H1 (cell line): ENCODE measurements around the gene TFCP2L1. TPM values are rescaled to one million over a fixed set of nuclear protein-coding genes. Genes with fewer than 3 reads are reported as not detected.

Experiments
- CTCF ChIA-PET: fragments of 300-600 bp; sonication (Branson Sonifier 250); formaldehyde crosslinking; loops from one replicate; lab custom pipeline; 2021; ENCODE audit not compliant: partially characterized antibody; lab: Charles Lee
- POLR2A ChIA-PET: fragments of 300-600 bp; sonication (Branson Sonifier 250); formaldehyde crosslinking; loops from one replicate; lab custom pipeline; 2021; ENCODE audit warnings: inconsistent platforms; ENCODE audit not compliant: partially characterized antibody; lab: Charles Lee
- DNase-seq, 2 experiments: peaks; one replicate each; pipeline versions ENCODE4 v3.0.0 to v3.0.0-alpha.2; 2010 to 2022; ENCODE audit warnings: low spot score in 2 of 2, low read depth in 1 of 2, mixed read lengths in 1 of 2
- FAIRE-seq: peaks from 2 replicates; lab custom pipeline; 2011; peaks lifted over from hg19 to GRCh38; lab: Jason Lieb, UNC
- H2AFZ ChIP-seq: 2 replicates; pipeline ENCODE4 v1.8.1; 2012; ENCODE audit warnings: low read length, inconsistent platforms
- H2AK5ac ChIP-seq: 2 replicates; pipeline ENCODE4 v1.6.1; 2013; ENCODE audit warnings: low read depth, low read length
- H2BK120ac ChIP-seq: replicated peaks from 2 replicates; pipeline ENCODE3; 2013; ENCODE audit warnings: low read depth, low read length, inconsistent platforms
- H2BK12ac ChIP-seq: 2 replicates; pipeline ENCODE4 v1.6.1; 2013; ENCODE audit warnings: low read depth, low read length
- H2BK15ac ChIP-seq: 2 replicates; pipeline ENCODE4 v1.6.1; 2013; ENCODE audit warnings: low read length
- H2BK20ac ChIP-seq: 2 replicates; pipeline ENCODE4 v1.6.1; 2013; ENCODE audit warnings: low read length
- H2BK5ac ChIP-seq: 2 replicates; pipeline ENCODE4 v1.6.1; 2013; ENCODE audit warnings: low read depth, low read length
- H3K14ac ChIP-seq: 2 replicates; pipeline ENCODE4 v1.6.1; 2013; ENCODE audit warnings: inconsistent platforms; ENCODE audit not compliant: insufficient read length
- H3K18ac ChIP-seq: 2 replicates; pipeline ENCODE4 v1.6.1; 2013; ENCODE audit warnings: low read length; ENCODE audit errors: extremely low read depth
- H3K23ac ChIP-seq: 2 replicates; pipeline ENCODE4 v1.6.1; 2013; ENCODE audit warnings: inconsistent platforms; ENCODE audit not compliant: insufficient read length
- H3K23me2 ChIP-seq: 2 replicates; pipeline ENCODE4 v1.6.1; 2013; ENCODE audit warnings: low read depth, low read length
- H3K27ac ChIP-seq: 2 replicates; pipeline ENCODE4 v1.6.1; 2011; ENCODE audit warnings: low read depth, low read length, inconsistent platforms
- H3K27me3 ChIP-seq, 4 experiments: replicated peaks in 1 of 4; 1 replicate in 1 of 4; 2 replicates in 3 of 4; pipeline versions ENCODE4 v1.6.1 to v1.8.1; 2011 to 2013; ENCODE audit warnings: low read length in 3 of 4, mild to moderate bottlenecking in 3 of 4, inconsistent platforms in 2 of 4, mixed read lengths in 2 of 4, moderate library complexity in 1 of 4; ENCODE audit not compliant: control insufficient read depth in 3 of 4, insufficient read depth in 3 of 4; ENCODE audit errors: extremely low read depth in 1 of 4
- H3K36me3 ChIP-seq, 4 experiments: 2 replicates each; pipeline versions ENCODE4 v1.6.1 to v1.8.1; 2011 to 2013; ENCODE audit warnings: mild to moderate bottlenecking in 4 of 4, low read length in 3 of 4, moderate library complexity in 2 of 4, control low read depth in 1 of 4, inconsistent platforms in 1 of 4; ENCODE audit not compliant: insufficient read depth in 4 of 4, control insufficient read depth in 2 of 4
- H3K4ac ChIP-seq: replicated peaks from 2 replicates; pipeline ENCODE3; 2013; ENCODE audit warnings: low read length, low read depth, mixed read lengths, inconsistent platforms; ENCODE audit not compliant: insufficient read length
- H3K4me1 ChIP-seq, 4 experiments: replicated peaks in 1 of 4; 1 replicate in 1 of 4; 2 replicates in 3 of 4; pipeline versions ENCODE4 v1.6.1 to v1.8.1; 2011 to 2013; ENCODE audit warnings: low read length in 3 of 4, inconsistent platforms in 2 of 4, mixed read lengths in 1 of 4; ENCODE audit not compliant: insufficient read depth in 4 of 4, control insufficient read depth in 3 of 4
- H3K4me2 ChIP-seq, 2 experiments: 2 replicates each; pipeline versions ENCODE4 v1.6.1 to v1.8.1; 2011 to 2013; ENCODE audit warnings: low read depth in 2 of 2, low read length in 2 of 2, control low read depth in 1 of 2, inconsistent platforms in 1 of 2, mild to moderate bottlenecking in 1 of 2; ENCODE audit not compliant: insufficient read depth in 1 of 2
- H3K4me3 ChIP-seq, 4 experiments: fragments of 200-600, 300-600 bp in 1 of 4; sonication (generic), shearing (Covaris generic), sonication (Bioruptor Twin) in 1 of 4; 2 replicates each; pipeline versions ENCODE4 v1.5.1 to v1.8.1; 2011 to 2016; ENCODE audit warnings: low read length in 4 of 4, low read depth in 3 of 4, control low read depth in 2 of 4, inconsistent platforms in 2 of 4, mild to moderate bottlenecking in 2 of 4, mixed read lengths in 1 of 4, moderate library complexity in 1 of 4; ENCODE audit not compliant: insufficient read depth in 2 of 4; ENCODE audit errors: extremely low read depth in 1 of 4
- H3K56ac ChIP-seq: replicated peaks from 2 replicates; pipeline ENCODE3; 2013; ENCODE audit warnings: low read depth, mild to moderate bottlenecking, mixed read lengths, low read length, inconsistent platforms; ENCODE audit not compliant: insufficient read length
- H3K79me1 ChIP-seq: 2 replicates; pipeline ENCODE4 v1.6.1; 2013; ENCODE audit warnings: low read depth, low read length, control low read depth
- H3K79me2 ChIP-seq, 2 experiments: 2 replicates each; pipeline versions ENCODE4 v1.6.1 to v1.8.1; 2012 to 2013; ENCODE audit warnings: low read length in 2 of 2, mild to moderate bottlenecking in 2 of 2, inconsistent platforms in 1 of 2; ENCODE audit not compliant: insufficient read depth in 2 of 2, control insufficient read depth in 1 of 2
- H3K9ac ChIP-seq, 4 experiments: replicated peaks in 1 of 4; 1 replicate in 1 of 4; 2 replicates in 3 of 4; pipeline versions ENCODE4 v1.6.1 to v1.8.1; 2011 to 2013; ENCODE audit warnings: low read depth in 3 of 4, low read length in 3 of 4, control low read depth in 2 of 4, mild to moderate bottlenecking in 2 of 4, moderate library complexity in 2 of 4, inconsistent platforms in 1 of 4; ENCODE audit errors: extremely low read depth in 1 of 4
- H3K9me3 ChIP-seq, 2 experiments: 2 replicates each; pipeline versions ENCODE4 v1.6.1 to v1.8.1; 2012 to 2013; ENCODE audit warnings: mild to moderate bottlenecking in 2 of 2, moderate library complexity in 2 of 2, control low read depth in 1 of 2, inconsistent platforms in 1 of 2, low read depth in 1 of 2, low read length in 1 of 2, mixed read lengths in 1 of 2; ENCODE audit not compliant: insufficient read depth in 2 of 2
- H4K20me1 ChIP-seq, 2 experiments: replicated peaks in 1 of 2; 2 replicates each; pipeline versions ENCODE3 to v1.8.1; 2011 to 2013; ENCODE audit warnings: inconsistent platforms in 2 of 2, low read length in 2 of 2, mild to moderate bottlenecking in 1 of 2; ENCODE audit not compliant: insufficient read depth in 2 of 2, control insufficient read depth in 1 of 2
- H4K5ac ChIP-seq: 2 replicates; pipeline ENCODE4 v1.6.1; 2013; ENCODE audit warnings: low read length, low read depth, mixed read lengths, inconsistent platforms; ENCODE audit not compliant: insufficient read length
- H4K8ac ChIP-seq: 2 replicates; pipeline ENCODE4 v1.8.0; 2013; ENCODE audit warnings: mild to moderate bottlenecking, moderate library complexity, low read length, inconsistent platforms; ENCODE audit not compliant: insufficient read depth; ENCODE audit errors: extremely low read depth
- H4K91ac ChIP-seq: replicated peaks from 2 replicates; pipeline ENCODE3; 2013; ENCODE audit warnings: low read length, mixed read lengths, inconsistent platforms; ENCODE audit not compliant: insufficient read length
- CBX8 ChIP-seq: fragments of 300-800, 300-1000 bp; sonication (generic); IDR thresholded peaks from 2 replicates; pipeline ENCODE4 v1.7.1; 2016; ENCODE audit warnings: low read depth, low read length, borderline replicate concordance
- WGBS, 2 experiments: shearing (Covaris generic) in 1 of 2; methylation state at CpG; one replicate each; pipeline versions ENCODE4 v1.1.6 to v1.1.7; 2013 to 2015; ENCODE audit warnings: low lambda C conversion rate in 2 of 2, mixed read lengths in 2 of 2, inconsistent platforms in 1 of 2, low coverage in 1 of 2, missing lambda C conversion rate in 1 of 2; ENCODE audit not compliant: insufficient replicate concordance in 2 of 2, insufficient coverage in 1 of 2, insufficient read length in 1 of 2; ENCODE audit errors: extremely low coverage in 1 of 2, missing lambda C conversion rate in 1 of 2; 5-methylcytosine and 5-hydroxymethylcytosine counted together
- polyA plus RNA-seq, 7 experiments: library from polyadenylated mRNA; depleted of rRNA in 3 of 7; stranded (reverse) in 5 of 7; unstranded in 2 of 7; fragments of >200 nt in 5 of 7; fragments of 200-250 nt in 2 of 7; gene quantifications; 1 replicate in 5 of 7; 2 replicates in 1 of 7; 4 replicates in 1 of 7; pipeline versions ENCODE4 v1.2.1 to v1.2.3, GENCODE V29; 2011 to 2013; ENCODE audit warnings: missing spikeins in 2 of 7, mixed read lengths in 2 of 7
- total RNA-seq: library from RNA; stranded (reverse); fragmentation: NEBNext Ultra II Directional; extraction: Animal tissue kit (Norgen Biotek cat#: 25700); gene quantifications from 2 replicates; pipeline ENCODE4 v1.2.1, GENCODE V29; 2021
- TF ChIP-seq, protein P1 (sequence below): IDR thresholded peaks from 2 replicates; pipeline ENCODE4 v1.6.1; 2012; ENCODE audit warnings: inconsistent platforms

Gene TFCP2L1
- total and polyA plus RNA-seq, 2 of the 8 experiments (the other 6 are each of a cell fraction or from before 2014, with no cell fraction given) = 1.5 to 3.8 TPM

DNA sequence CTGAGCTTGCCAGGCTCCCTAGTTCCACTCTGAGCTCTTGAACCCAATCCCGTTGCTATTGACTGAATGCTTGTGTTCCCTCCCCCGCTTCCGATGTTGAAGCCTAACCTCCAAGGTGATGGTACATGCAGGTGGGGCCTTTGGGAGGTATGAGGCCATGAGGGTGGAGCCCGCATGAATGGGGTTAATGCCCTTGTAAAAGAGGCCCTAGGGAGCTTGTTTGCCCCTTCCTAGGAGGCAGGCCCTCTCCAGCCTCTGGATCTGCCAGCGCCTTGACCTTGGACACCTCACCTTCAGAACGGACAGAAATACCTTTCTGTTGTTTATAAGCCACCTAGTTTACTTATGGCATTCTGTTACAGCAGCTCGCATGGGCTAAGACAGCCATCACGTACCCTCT is 71.6 kb downstream of the TFCP2L1 start:
- ChIA-PET POLR2A (interaction anchor here (0.6 kb wide), 1 partner anchor 513 kb away, joined by 3 read pairs; no protein-coding TSS in a partner anchor), CTCF (interaction anchor here (0.8 to 1.6 kb wide), 3 partner anchors 10 to 29 kb away, joined by 3 to 6 read pairs (median 3); no protein-coding TSS in a partner anchor)
- WGBS, 2 experiments = 83% methylated on average over 8 of the region's 8 CpGs; no CpG with 5 or more reads in 1 of the 2 experiments
- H4K5ac ChIP-seq = no peak overlapping the region
- no peaks in the 10 kb centered on the region for H3K79me2 ChIP-seq
- no peaks in the 10 kb centered on the region for H3K9me3 ChIP-seq
- H4K20me1 ChIP-seq = no peaks in the 10 kb centered on the region
- DNase-seq = no peak
- H2BK12ac ChIP-seq = no peak overlapping the region
- no peaks in the 10 kb centered on the region; the same call in 1 of the 2 replicates for H3K23me2 ChIP-seq
- no peaks in the 10 kb centered on the region for H3K27me3 ChIP-seq
- no peak overlapping the region for H3K23ac ChIP-seq
- peaks cover 0 to 7% (median 0%) of the 10 kb centered on the region in 4 experiments; a peak in 2 of 7 replicates for H3K4me1 ChIP-seq
- H3K4me3 ChIP-seq = no peak overlapping the region
- H3K9ac ChIP-seq = no peak overlapping the region
- no peak overlapping the region for H2BK5ac ChIP-seq
- H3K36me3 ChIP-seq = no peaks in the 10 kb centered on the region
- H3K4ac ChIP-seq = no peak overlapping the region
- no peak overlapping the region for H2BK15ac ChIP-seq
- no peak for FAIRE-seq
- H2BK20ac ChIP-seq = no peak overlapping the region
- no peak overlapping the region for H4K91ac ChIP-seq
- no peak overlapping the region for H3K27ac ChIP-seq
- no peak overlapping the region; the same call in 1 of the 2 replicates for H3K18ac ChIP-seq
- H2BK120ac ChIP-seq = no peak overlapping the region
- H2AK5ac ChIP-seq = no peak overlapping the region
- no peak overlapping the region for H3K14ac ChIP-seq
- no peak overlapping the region for H3K4me2 ChIP-seq
- no peaks in the 10 kb centered on the region for H3K79me1 ChIP-seq
- H3K56ac ChIP-seq = no peak overlapping the region
- no peak overlapping the region for H4K8ac ChIP-seq
- H2AFZ ChIP-seq = no peak overlapping the region
- TF ChIP-seq, protein P1, sequence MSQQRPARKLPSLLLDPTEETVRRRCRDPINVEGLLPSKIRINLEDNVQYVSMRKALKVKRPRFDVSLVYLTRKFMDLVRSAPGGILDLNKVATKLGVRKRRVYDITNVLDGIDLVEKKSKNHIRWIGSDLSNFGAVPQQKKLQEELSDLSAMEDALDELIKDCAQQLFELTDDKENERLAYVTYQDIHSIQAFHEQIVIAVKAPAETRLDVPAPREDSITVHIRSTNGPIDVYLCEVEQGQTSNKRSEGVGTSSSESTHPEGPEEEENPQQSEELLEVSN = no peak
- no peak for TF ChIP-seq CBX8
